Measurements from ENCODE around the gene KIRREL3. TPM values are rescaled to one million over a fixed set of nuclear protein-coding genes. Genes with fewer than 3 reads are reported as not detected.

KIRREL3 gene
- total and polyA plus RNA-seq, 2 of the 8 experiments (the other 6 are each of a cell fraction or from before 2014, with no cell fraction given), result 0.29 to 0.32 TPM

GRCh38 chr11:126992065-126992803 lies 8.3 kb downstream of the KIRREL3 start (continued):
- TF ChIP-seq CHD7 (IDR thresholded peaks at IDR 0.05; ENCODE audit: insufficient replicate concordance, low read length), result no peak
- no peak for TF ChIP-seq JUN (IDR thresholded peaks at IDR 0.05; ENCODE audit: low read depth, low read length)
- TF ChIP-seq KDM4A (IDR thresholded peaks at IDR 0.05; ENCODE audit: low read depth, low read length, severe bottlenecking), result no peak
- no peak for TF ChIP-seq SIN3A (conservative IDR thresholded peaks at IDR 0.05 in 1 of 2, IDR thresholded peaks at IDR 0.05 in 1 of 2; ENCODE audit: low read depth in 1 of 2, low read length in 2 of 2)

Data from H1 (cell line).